H4 (cell line): Measurements from ENCODE around the gene CELF1. TPM values are rescaled to one million over a fixed set of nuclear protein-coding genes. Genes with fewer than 3 reads are reported as not detected.

ENCODE experiments used
- DNase-seq: peaks from one replicate; pipeline ENCODE4 v3.0.0-alpha.2; 2015; ENCODE audit warnings: low spot score
- total RNA-seq: library from RNA; depleted of rRNA; stranded (reverse); fragments of >200 nt; shearing (Covaris generic); gene quantifications from 2 replicates; pipeline ENCODE4 v1.2.3, GENCODE V29; 2014

The CELF1 gene
- total RNA-seq, 1 experiment from 2014 or later, result 58.8 TPM

- DNase-seq, result no peak
These were observed 43.8 kb downstream of the CELF1 start for GRCh38 chr11:47509077-47509536.

- no peak for DNase-seq
These were observed 44.5 kb downstream of the CELF1 start for GRCh38 chr11:47508240-47508957.

- DNase-seq, result no peak
These were observed 45.2 kb downstream of the CELF1 start for GRCh38 chr11:47507563-47508239.

- no peak for DNase-seq
These were observed 46.0 kb downstream of the CELF1 start for GRCh38 chr11:47506795-47507562.

GRCh38 chr11:47506373-47506772 is 46.6 kb downstream of the CELF1 start:
- no peak for DNase-seq

- no peak for DNase-seq
These were observed 48.0 kb downstream of the CELF1 start for GRCh38 chr11:47504910-47505309.

- no peak for DNase-seq
These were observed 49.7 kb downstream of the CELF1 start for GRCh38 chr11:47503227-47503626.

- no peak for DNase-seq
These were observed 50.2 kb downstream of the CELF1 start for GRCh38 chr11:47502767-47503166.

- DNase-seq, result no peak
These were observed 51.8 kb downstream of the CELF1 start for GRCh38 chr11:47501101-47501500.

- DNase-seq, result no peak
These were observed 52.8 kb downstream of the CELF1 start for GRCh38 chr11:47500121-47500520.

GRCh38 chr11:47499614-47500013 is 53.3 kb downstream of the CELF1 start:
- DNase-seq, result no peak

- no peak for DNase-seq
These were observed 53.8 kb downstream of the CELF1 start for GRCh38 chr11:47499161-47499560.

- DNase-seq, result no peak
These were observed 54.3 kb downstream of the CELF1 start for GRCh38 chr11:47498584-47499152.

GRCh38 chr11:47498149-47498548 is 54.8 kb downstream of the CELF1 start:
- no peak for DNase-seq

GRCh38 chr11:47496808-47497207 is 56.1 kb downstream of the CELF1 start:
- DNase-seq, result no peak

GRCh38 chr11:47495856-47496217 is 57.1 kb downstream of the CELF1 start:
- no peak for DNase-seq

- no peak for DNase-seq
These were observed 57.7 kb downstream of the CELF1 start for GRCh38 chr11:47495011-47495855.

- DNase-seq, result no peak
These were observed 63.6 kb downstream of the CELF1 start for GRCh38 chr11:47489395-47489755.

GRCh38 chr11:47488674-47489394 is 64.1 kb downstream of the CELF1 start:
- no peak for DNase-seq

GRCh38 chr11:47488111-47488510 is 64.8 kb downstream of the CELF1 start:
- no peak for DNase-seq

GRCh38 chr11:47487421-47487820 is 65.5 kb downstream of the CELF1 start:
- DNase-seq, result no peak
